Measurements from ENCODE around the gene CXCR5.

CXCR5 gene

DNA sequence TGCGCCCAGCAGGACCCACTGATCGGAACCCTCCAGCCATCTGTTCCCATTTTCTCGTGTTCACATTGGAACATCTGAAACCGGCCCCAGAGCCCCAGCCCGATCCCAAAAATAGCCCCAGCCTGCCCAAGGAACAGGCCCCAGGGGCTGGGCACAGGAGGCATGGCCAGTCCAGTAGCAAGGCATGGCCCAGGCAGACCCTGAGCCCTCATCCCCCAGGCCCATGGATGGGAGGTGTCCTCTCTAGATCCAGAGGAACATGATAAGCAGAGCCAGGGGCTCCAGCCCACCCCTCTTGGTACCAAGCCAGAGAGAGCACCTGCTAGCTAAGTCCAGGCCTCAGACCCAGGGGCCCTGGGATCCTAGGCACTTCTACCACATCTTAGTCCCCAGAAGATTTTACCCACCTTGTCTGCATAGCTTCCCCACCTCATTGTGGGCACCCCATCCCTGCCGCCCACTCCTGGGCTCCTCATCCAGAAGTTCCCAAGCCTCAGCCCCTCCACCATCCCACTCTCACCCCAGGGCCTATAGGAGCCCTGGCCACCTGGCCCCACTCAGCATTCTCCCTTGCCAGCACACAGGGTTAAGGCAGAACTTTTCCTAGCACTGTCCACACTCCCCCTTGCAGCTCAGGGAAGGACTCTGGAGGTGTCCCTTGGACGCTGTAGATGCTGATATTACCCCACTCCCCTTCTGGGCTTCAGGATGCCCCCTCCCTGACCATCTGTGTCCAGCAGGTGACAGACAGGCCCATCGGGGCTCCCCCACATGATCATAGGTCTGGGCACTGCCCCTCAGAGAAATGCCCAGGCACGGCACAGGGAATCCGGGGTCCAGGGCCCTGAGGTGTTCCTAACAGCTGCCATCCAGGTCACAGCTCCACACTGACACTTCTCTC is 32.5 kb downstream of the CXCR5 start:
- Histone ChIP-seq H3K27ac (no peak overlapping the region), H3K36me3 (no peaks in the 10 kb centered on the region), H3K4me1 (ENCODE audit: control insufficient read depth in 1 of 2, insufficient read depth in 1 of 2, low read depth in 1 of 2, low read length in 1 of 2) (peaks cover 36 to 37% of the 10 kb centered on the region in 2 experiments), H3K27me3 (peaks cover 25% of the 10 kb centered on the region), H3K4me3 (ENCODE audit: low read depth in 1 of 2, low read length in 1 of 2) (no peak overlapping the region), H3K9me3 (no peaks in the 10 kb centered on the region)
- TF ChIP-seq, protein P1, sequence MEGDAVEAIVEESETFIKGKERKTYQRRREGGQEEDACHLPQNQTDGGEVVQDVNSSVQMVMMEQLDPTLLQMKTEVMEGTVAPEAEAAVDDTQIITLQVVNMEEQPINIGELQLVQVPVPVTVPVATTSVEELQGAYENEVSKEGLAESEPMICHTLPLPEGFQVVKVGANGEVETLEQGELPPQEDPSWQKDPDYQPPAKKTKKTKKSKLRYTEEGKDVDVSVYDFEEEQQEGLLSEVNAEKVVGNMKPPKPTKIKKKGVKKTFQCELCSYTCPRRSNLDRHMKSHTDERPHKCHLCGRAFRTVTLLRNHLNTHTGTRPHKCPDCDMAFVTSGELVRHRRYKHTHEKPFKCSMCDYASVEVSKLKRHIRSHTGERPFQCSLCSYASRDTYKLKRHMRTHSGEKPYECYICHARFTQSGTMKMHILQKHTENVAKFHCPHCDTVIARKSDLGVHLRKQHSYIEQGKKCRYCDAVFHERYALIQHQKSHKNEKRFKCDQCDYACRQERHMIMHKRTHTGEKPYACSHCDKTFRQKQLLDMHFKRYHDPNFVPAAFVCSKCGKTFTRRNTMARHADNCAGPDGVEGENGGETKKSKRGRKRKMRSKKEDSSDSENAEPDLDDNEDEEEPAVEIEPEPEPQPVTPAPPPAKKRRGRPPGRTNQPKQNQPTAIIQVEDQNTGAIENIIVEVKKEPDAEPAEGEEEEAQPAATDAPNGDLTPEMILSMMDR (IDR thresholded peaks at IDR 0.05): no peak

DNA sequence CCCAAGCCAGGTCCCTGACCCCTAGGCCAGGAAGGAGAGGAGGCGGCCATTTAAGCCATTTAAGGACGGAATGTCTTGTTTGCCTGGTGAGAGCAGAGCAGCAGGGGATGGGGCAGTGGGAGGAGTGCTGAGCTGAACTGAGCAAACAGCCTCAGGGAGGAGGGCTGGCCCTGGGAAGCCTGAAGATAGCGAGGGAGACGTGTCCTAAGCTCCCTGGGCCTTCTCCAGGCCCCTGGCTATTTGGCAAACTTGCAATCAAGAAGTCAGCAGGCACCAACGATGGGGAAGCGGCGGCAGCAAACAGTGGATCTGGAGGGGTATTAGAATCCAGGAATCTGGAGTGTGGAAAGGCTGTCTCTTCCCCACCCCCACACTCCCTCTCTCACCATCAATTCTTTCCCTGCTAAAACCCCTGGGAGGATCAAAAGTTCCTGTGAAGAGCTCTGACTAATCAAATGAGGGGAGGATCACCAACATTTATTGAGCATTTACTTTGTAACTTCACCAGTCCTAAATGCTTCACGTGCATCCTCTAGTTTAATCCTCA is 33.2 kb downstream of the CXCR5 start:
- H3K4me1 ChIP-seq (ENCODE audit: control insufficient read depth in 1 of 2, insufficient read depth in 1 of 2, low read depth in 1 of 2, low read length in 1 of 2): peaks cover 43 to 44% of the 10 kb centered on the region in 2 experiments
- no peaks in the 10 kb centered on the region for H3K9me3 ChIP-seq
- H3K27me3 ChIP-seq: peaks cover 21% of the 10 kb centered on the region
- no peak overlapping the region for H3K27ac ChIP-seq
- H3K4me3 ChIP-seq (ENCODE audit: low read depth in 1 of 2, low read length in 1 of 2): no peak overlapping the region
- no peaks in the 10 kb centered on the region for H3K36me3 ChIP-seq
- TF ChIP-seq, protein P1 (IDR thresholded peaks at IDR 0.05): no peak

DNA sequence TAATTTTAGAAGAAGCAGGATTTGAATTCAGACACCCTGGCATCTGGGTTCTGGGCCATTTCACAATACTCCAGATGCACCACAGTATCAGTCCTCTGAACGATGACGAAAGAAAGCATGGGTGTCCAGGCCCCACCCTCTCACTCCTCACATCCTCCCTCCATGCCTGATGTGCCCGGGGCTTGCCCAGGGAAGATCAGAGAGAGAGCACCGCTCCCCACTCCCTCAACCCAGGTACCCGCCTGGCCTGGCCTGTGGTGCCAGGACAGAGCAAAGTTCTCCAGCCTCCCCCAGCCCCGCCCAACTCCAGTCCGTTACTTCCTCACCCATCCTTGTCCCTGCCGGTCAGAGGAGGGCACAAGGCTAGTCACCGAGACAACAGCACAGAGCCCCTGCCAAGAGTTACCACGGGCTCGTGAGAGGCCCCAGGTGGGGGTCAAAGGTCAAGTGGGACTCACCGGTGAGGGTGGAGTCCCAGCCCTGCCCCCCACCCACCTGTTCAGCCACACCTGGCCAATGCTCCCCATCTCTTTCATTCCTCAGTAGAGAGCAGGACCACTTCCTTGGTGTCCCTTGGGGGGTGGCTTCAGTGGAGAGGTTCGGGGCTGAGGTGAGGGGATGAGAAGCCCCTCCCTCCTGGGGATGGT is 33.9 kb downstream of the CXCR5 start:
- Histone ChIP-seq H3K9me3 (no peaks in the 10 kb centered on the region), H3K4me1 (ENCODE audit: control insufficient read depth in 1 of 2, insufficient read depth in 1 of 2, low read depth in 1 of 2, low read length in 1 of 2) (peaks cover 40 to 45% of the 10 kb centered on the region in 2 experiments), H3K4me3 (ENCODE audit: low read depth in 1 of 2, low read length in 1 of 2) (peak overlapping the region in 1 of 2 experiments; percentile 30), H3K27ac (peak overlapping the region; percentile 61), H3K27me3 (peaks cover 20% of the 10 kb centered on the region), H3K36me3 (no peaks in the 10 kb centered on the region)
- TF ChIP-seq, protein P1 (IDR thresholded peaks at IDR 0.05): no peak

DNA sequence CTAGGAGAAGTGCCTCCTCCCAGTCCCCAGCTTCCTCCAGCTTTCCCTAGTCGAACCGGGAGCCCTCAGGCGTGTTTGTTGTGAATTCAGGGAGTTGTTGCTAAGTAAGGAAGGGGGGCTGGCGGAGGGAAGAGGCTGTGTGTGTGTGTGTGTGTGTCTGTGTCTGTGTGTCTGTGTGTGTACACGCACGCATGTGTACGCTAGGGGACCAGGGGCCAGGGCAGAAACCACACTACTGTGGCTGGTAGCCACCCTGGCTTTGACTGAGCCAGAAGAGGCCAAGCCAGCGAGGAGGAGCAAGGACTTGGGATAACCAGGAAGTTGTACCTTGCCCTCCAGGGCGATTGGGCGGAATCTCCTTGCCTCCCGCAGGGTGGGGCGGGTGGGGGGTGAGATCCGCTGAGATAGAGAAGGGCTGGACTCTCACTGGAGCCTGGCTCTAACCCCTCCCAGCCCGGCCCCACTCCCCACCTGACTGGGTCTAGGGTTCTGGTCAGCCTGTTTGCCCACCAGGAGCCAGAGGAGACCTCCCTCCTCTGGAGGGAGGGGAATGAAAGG is 34.5 kb downstream of the CXCR5 start:
- peaks cover 38 to 43% of the 10 kb centered on the region in 2 experiments for H3K4me1 ChIP-seq (ENCODE audit: control insufficient read depth in 1 of 2, insufficient read depth in 1 of 2, low read depth in 1 of 2, low read length in 1 of 2)
- TF ChIP-seq, protein P1 (IDR thresholded peaks at IDR 0.05): no peak
- H3K36me3 ChIP-seq: no peaks in the 10 kb centered on the region
- no peaks in the 10 kb centered on the region for H3K9me3 ChIP-seq
- H3K4me3 ChIP-seq (ENCODE audit: low read depth in 1 of 2, low read length in 1 of 2): peak overlapping the region in 1 of 2 experiments; percentile 30
- peaks cover 20% of the 10 kb centered on the region for H3K27me3 ChIP-seq
- peak overlapping the region; percentile 61 for H3K27ac ChIP-seq

DNA sequence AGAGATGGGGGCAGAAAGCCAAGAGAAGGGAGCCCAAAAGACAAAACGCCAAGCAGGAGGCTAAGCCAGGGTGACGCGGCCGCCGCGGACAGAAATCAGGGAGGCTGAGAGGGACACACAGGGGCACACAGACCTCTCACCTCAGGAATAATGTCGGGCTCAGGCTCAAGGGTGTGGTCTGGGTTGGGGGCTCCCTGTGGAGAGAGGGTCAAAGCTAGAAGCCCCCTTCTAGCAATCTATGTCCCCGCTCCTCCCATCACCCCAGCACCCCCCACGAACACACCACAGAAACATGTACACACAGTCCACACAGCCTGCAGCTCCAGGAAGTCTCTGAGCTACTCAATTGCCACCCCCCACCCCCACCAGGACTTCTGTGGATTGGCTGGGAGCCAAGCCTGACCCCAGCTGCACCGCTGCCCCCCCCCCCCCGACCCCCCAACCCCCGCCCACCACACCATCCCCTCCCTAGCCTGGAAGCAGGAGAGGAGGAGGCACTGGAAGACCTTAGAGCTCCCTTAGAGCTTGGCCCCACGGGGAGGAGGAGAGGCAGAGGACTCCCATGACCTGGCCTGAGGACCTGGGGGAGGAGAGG is 35.1 kb downstream of the CXCR5 start:
- Histone ChIP-seq H3K27ac (no peak overlapping the region), H3K36me3 (no peaks in the 10 kb centered on the region), H3K4me3 (ENCODE audit: low read depth in 1 of 2, low read length in 1 of 2) (no peak overlapping the region), H3K4me1 (ENCODE audit: control insufficient read depth in 1 of 2, insufficient read depth in 1 of 2, low read depth in 1 of 2, low read length in 1 of 2) (peaks cover 43 to 46% of the 10 kb centered on the region in 2 experiments), H3K9me3 (no peaks in the 10 kb centered on the region), H3K27me3 (peaks cover 20% of the 10 kb centered on the region)
- TF ChIP-seq, protein P1 (IDR thresholded peaks at IDR 0.05): no peak

All from neutrophil (primary cell).